MM.1S (cell line): ENCODE results near the gene OR9Q1.

Source experiments
- EZH2phosphoT487 ChIP-seq: fragments of 300-600 bp; sonication (generic); IDR thresholded peaks from 2 replicates; pipeline ENCODE4 v1.6.1; 2018; ENCODE audit warnings: antibody characterized with exemption, low read length
- TF ChIP-seq, protein P1 (sequence below): fragments of 300-600 bp; sonication (generic); IDR thresholded peaks from 2 replicates; pipeline ENCODE4 v1.5.1; 2016; ENCODE audit warnings: antibody characterized with exemption, low read length, mixed read lengths

- TF ChIP-seq, protein P1, sequence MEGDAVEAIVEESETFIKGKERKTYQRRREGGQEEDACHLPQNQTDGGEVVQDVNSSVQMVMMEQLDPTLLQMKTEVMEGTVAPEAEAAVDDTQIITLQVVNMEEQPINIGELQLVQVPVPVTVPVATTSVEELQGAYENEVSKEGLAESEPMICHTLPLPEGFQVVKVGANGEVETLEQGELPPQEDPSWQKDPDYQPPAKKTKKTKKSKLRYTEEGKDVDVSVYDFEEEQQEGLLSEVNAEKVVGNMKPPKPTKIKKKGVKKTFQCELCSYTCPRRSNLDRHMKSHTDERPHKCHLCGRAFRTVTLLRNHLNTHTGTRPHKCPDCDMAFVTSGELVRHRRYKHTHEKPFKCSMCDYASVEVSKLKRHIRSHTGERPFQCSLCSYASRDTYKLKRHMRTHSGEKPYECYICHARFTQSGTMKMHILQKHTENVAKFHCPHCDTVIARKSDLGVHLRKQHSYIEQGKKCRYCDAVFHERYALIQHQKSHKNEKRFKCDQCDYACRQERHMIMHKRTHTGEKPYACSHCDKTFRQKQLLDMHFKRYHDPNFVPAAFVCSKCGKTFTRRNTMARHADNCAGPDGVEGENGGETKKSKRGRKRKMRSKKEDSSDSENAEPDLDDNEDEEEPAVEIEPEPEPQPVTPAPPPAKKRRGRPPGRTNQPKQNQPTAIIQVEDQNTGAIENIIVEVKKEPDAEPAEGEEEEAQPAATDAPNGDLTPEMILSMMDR: no peak
- TF ChIP-seq EZH2phosphoT487: no peak
Observed at GRCh38 chr11:58178444-58178843, 154.8 kb downstream of the OR9Q1 start.
